GM23248 (cell line): ENCODE data around the gene ADCY6.

Source experiments
- EZH2 ChIP-seq: fragments of 200-600 bp; sonication (generic); IDR thresholded peaks from 2 replicates; pipeline ENCODE4 v1.6.1; 2018; ENCODE audit warnings: antibody characterized with exemption, mild to moderate bottlenecking; ENCODE audit not compliant: insufficient read depth, poor library complexity, severe bottlenecking
- EZH2phosphoT487 ChIP-seq: fragments of 200-600 bp; sonication (generic); IDR thresholded peaks from 2 replicates; pipeline ENCODE4 v1.6.1; 2018; ENCODE audit warnings: antibody characterized with exemption, moderate library complexity, mild to moderate bottlenecking, low read depth; ENCODE audit not compliant: insufficient read depth

GRCh38 chr12:48750769-48751356, 38.0 kb downstream of the ADCY6 start:
- TF ChIP-seq EZH2 (no peak), EZH2phosphoT487 (no peak)
